ENCODE data around the gene BRSK1.

The BRSK1 gene

GRCh38 chr19:55305491-55305890 is 21.7 kb downstream of the BRSK1 start:
- peak; percentile 46 for DNase-seq (ENCODE audit: low read depth)
- TF ChIP-seq CTCF (IDR thresholded peaks at IDR 0.05; ENCODE audit: insufficient read depth, low read depth, low read length, missing control alignments), result no peak
- H3K4me3 ChIP-seq (ENCODE audit: low read length), result no peak overlapping the region

GRCh38 chr19:55305983-55306562 is 22.3 kb downstream of the BRSK1 start:
- no peak for DNase-seq (ENCODE audit: low read depth)
- no peak overlapping the region for H3K4me3 ChIP-seq (ENCODE audit: low read length)
- TF ChIP-seq CTCF (IDR thresholded peaks at IDR 0.05; ENCODE audit: insufficient read depth, low read depth, low read length, missing control alignments), result no peak

- TF ChIP-seq CTCF (IDR thresholded peaks at IDR 0.05; ENCODE audit: insufficient read depth, low read depth, low read length, missing control alignments), result no peak
- no peak for DNase-seq (ENCODE audit: low read depth)
These were observed 22.9 kb downstream of the BRSK1 start for GRCh38 chr19:55306712-55307111.

GRCh38 chr19:55308281-55308680 is 24.5 kb downstream of the BRSK1 start:
- DNase-seq (ENCODE audit: low read depth), result no peak
- no peak overlapping the region for H3K4me3 ChIP-seq (ENCODE audit: low read length)
- no peak for TF ChIP-seq CTCF (IDR thresholded peaks at IDR 0.05; ENCODE audit: insufficient read depth, low read depth, low read length, missing control alignments)

More at GRCh38 chr19:55306712-55307111, 22.9 kb downstream of the BRSK1 start:
- H3K4me3 ChIP-seq (ENCODE audit: low read length), result no peak overlapping the region

- TF ChIP-seq CTCF (IDR thresholded peaks at IDR 0.05; ENCODE audit: insufficient read depth, low read depth, low read length, missing control alignments), result no peak
- no peak for DNase-seq (ENCODE audit: low read depth)
These were observed 25.7 kb downstream of the BRSK1 start for GRCh38 chr19:55309448-55309847.

GRCh38 chr19:55310498-55310897 is 26.7 kb downstream of the BRSK1 start:
- no peak for TF ChIP-seq CTCF (IDR thresholded peaks at IDR 0.05; ENCODE audit: insufficient read depth, low read depth, low read length, missing control alignments)
- H3K4me3 ChIP-seq (ENCODE audit: low read length), result no peak overlapping the region
- DNase-seq (ENCODE audit: low read depth), result no peak

More at GRCh38 chr19:55309448-55309847, 25.7 kb downstream of the BRSK1 start:
- no peak overlapping the region for H3K4me3 ChIP-seq (ENCODE audit: low read length)

GRCh38 chr19:55311397-55311796 is 27.6 kb downstream of the BRSK1 start:
- no peak overlapping the region for H3K4me3 ChIP-seq (ENCODE audit: low read length)
- no peak for DNase-seq (ENCODE audit: low read depth)
- no peak for TF ChIP-seq CTCF (IDR thresholded peaks at IDR 0.05; ENCODE audit: insufficient read depth, low read depth, low read length, missing control alignments)

Measured in epithelial cell of esophagus (primary cell).